T-helper 2 cell (primary cell): ENCODE measurements around the gene WNT9A.
"Not testable (repeated sequence)": the region's sequence is repeated elsewhere in the genome, so short reads cannot be mapped to it uniquely, and the experiment has no call there.

Experiments used
- DNase-seq, 5 experiments: peaks; one replicate each; pipeline versions ENCODE4 v3.0.0 to v3.0.0-alpha.2; 2012 to 2022

Gene WNT9A

GRCh38 chr1:227923353-227924167, 24.2 kb downstream of the WNT9A start:
- DNase-seq, result peak in 1 of 5 experiments; percentile 4

GRCh38 chr1:227922501-227923352, 25.0 kb downstream of the WNT9A start:
- peak in 1 of 5 experiments; percentile 5 for DNase-seq

GRCh38 chr1:227921461-227922185, 26.1 kb downstream of the WNT9A start:
- peak in 1 of 5 experiments; percentile 5 for DNase-seq

GRCh38 chr1:227920896-227921295, 26.8 kb downstream of the WNT9A start:
- DNase-seq, result no peak

GRCh38 chr1:227920426-227920825, 27.3 kb downstream of the WNT9A start:
- DNase-seq, result no peak

GRCh38 chr1:227919906-227920305, 27.8 kb downstream of the WNT9A start:
- no peak for DNase-seq

GRCh38 chr1:227918736-227919135, 29.0 kb downstream of the WNT9A start:
- DNase-seq, result no peak

- DNase-seq, result no peak
These were observed 29.5 kb downstream of the WNT9A start for GRCh38 chr1:227918083-227918700.

- DNase-seq, result no peak
These were observed 30.4 kb downstream of the WNT9A start for GRCh38 chr1:227917081-227917950.

GRCh38 chr1:227916655-227917054, 31.1 kb downstream of the WNT9A start:
- no peak for DNase-seq

- DNase-seq, result no peak
These were observed 31.9 kb downstream of the WNT9A start for GRCh38 chr1:227915564-227916553.

GRCh38 chr1:227914801-227915563, 32.8 kb downstream of the WNT9A start:
- DNase-seq, result no peak

GRCh38 chr1:227913764-227914721, 33.7 kb downstream of the WNT9A start:
- DNase-seq, result peak in 1 of 5 experiments; percentile 6

GRCh38 chr1:227913396-227913763, 34.4 kb downstream of the WNT9A start:
- no peak for DNase-seq

GRCh38 chr1:227912866-227913265, 34.9 kb downstream of the WNT9A start:
- no peak for DNase-seq

- DNase-seq, result no peak
These were observed 36.4 kb downstream of the WNT9A start for GRCh38 chr1:227911376-227911775.

- no peak for DNase-seq
These were observed 37.1 kb downstream of the WNT9A start for GRCh38 chr1:227910511-227911153.

GRCh38 chr1:227909923-227910328, 37.8 kb downstream of the WNT9A start:
- DNase-seq, result not testable (repeated sequence)
